Epithelial cell of proximal tubule (primary cell): Measurements from ENCODE around the gene GIMAP1. TPM values are rescaled to one million over a fixed set of nuclear protein-coding genes. Genes with fewer than 3 reads are reported as not detected.

ENCODE experiments used
- DNase-seq: peaks from one replicate; pipeline ENCODE4 v3.0.0-alpha.2; 2011; ENCODE audit warnings: low read depth
- H3K4me3 ChIP-seq: 2 replicates; pipeline ENCODE4 v1.5.1; 2011; ENCODE audit warnings: low read depth, mild to moderate bottlenecking, low read length
- CTCF ChIP-seq: conservative IDR thresholded peaks from 2 replicates; pipeline ENCODE4 v1.5.1; 2012; ENCODE audit warnings: low read depth, mild to moderate bottlenecking, low read length
- total RNA-seq: library from RNA; depleted of rRNA; stranded (reverse); fragments of >200 nt; gene quantifications from 2 replicates; pipeline ENCODE4 v1.2.3, GENCODE V29; 2015

Gene GIMAP1
- total RNA-seq, 1 donor from 2014 or later = not detected

- TF ChIP-seq CTCF = no peak
- H3K4me3 ChIP-seq = no peak overlapping the region
- DNase-seq = no peak
These were observed 6.1 kb downstream of the GIMAP1 start for GRCh38 chr7:150722431-150722931.

GRCh38 chr7:150723467-150723866 lies 7.1 kb downstream of the GIMAP1 start:
- TF ChIP-seq CTCF = no peak
- no peak overlapping the region for H3K4me3 ChIP-seq
- DNase-seq = no peak

GRCh38 chr7:150727381-150727780 lies 11.0 kb downstream of the GIMAP1 start:
- no peak for TF ChIP-seq CTCF
- DNase-seq = no peak

GRCh38 chr7:150728011-150728410 lies 11.6 kb downstream of the GIMAP1 start:
- no peak for DNase-seq
- no peak for TF ChIP-seq CTCF
- H3K4me3 ChIP-seq = no peak overlapping the region

More at GRCh38 chr7:150727381-150727780, 11.0 kb downstream of the GIMAP1 start:
- H3K4me3 ChIP-seq = no peak overlapping the region

- DNase-seq = no peak
- H3K4me3 ChIP-seq = no peak overlapping the region
- TF ChIP-seq CTCF = no peak
These were observed 12.2 kb downstream of the GIMAP1 start for GRCh38 chr7:150728609-150729008.

GRCh38 chr7:150731916-150732315 lies 15.5 kb downstream of the GIMAP1 start:
- DNase-seq = no peak
- H3K4me3 ChIP-seq = no peak overlapping the region
- no peak for TF ChIP-seq CTCF

GRCh38 chr7:150732786-150733481 lies 16.5 kb downstream of the GIMAP1 start:
- H3K4me3 ChIP-seq = no peak overlapping the region
- no peak for DNase-seq
- TF ChIP-seq CTCF = no peak
